Kidney (tissue), 14 donors: ENCODE data around the gene RPP38. TPM values are rescaled to one million over a fixed set of nuclear protein-coding genes. Genes with fewer than 3 reads are reported as not detected.
A peak's percentile ranks its signal among the peaks of the same experiment; 100 is the strongest.

ENCODE experiments used
- DNase-seq, 5 donors: peaks; one replicate each; pipeline ENCODE4 v3.0.0-alpha.2; 2013 to 2020
- FAIRE-seq: peaks from 2 replicates; lab custom pipeline; 2012; peaks lifted over from hg19 to GRCh38; lab: Jason Lieb, UNC
- H3K27ac ChIP-seq, 2 donors: one replicate each; pipeline ENCODE4 v1.7.0; 2013; ENCODE audit warnings: low read depth in 2 of 2, low read length in 2 of 2, inconsistent platforms in 1 of 2
- H3K27me3 ChIP-seq: one replicate; pipeline ENCODE4 v1.7.1; 2013; ENCODE audit warnings: low read length, inconsistent platforms; ENCODE audit not compliant: control insufficient read depth, insufficient read depth
- H3K36me3 ChIP-seq, 3 donors: one replicate each; pipeline versions ENCODE4 v1.7.0 to v1.7.1; 2013; ENCODE audit warnings: low read length in 3 of 3, control low read depth in 1 of 3, inconsistent platforms in 1 of 3; ENCODE audit not compliant: insufficient read depth in 3 of 3, control insufficient read depth in 2 of 3
- H3K4me1 ChIP-seq, 3 donors: one replicate each; pipeline versions ENCODE4 v1.7.0 to v1.7.1; 2013; ENCODE audit warnings: low read length in 3 of 3, inconsistent platforms in 1 of 3, low read depth in 1 of 3; ENCODE audit not compliant: control insufficient read depth in 2 of 3, insufficient read depth in 2 of 3
- H3K4me3 ChIP-seq, 3 donors: one replicate each; pipeline versions ENCODE4 v1.7.0 to v1.8.1; 2013; ENCODE audit warnings: low read length in 3 of 3, control low read depth in 1 of 3, inconsistent platforms in 1 of 3
- H3K9ac ChIP-seq, 3 donors: one replicate each; pipeline versions ENCODE4 v1.7.0 to v1.7.1; 2013; ENCODE audit warnings: low read length in 3 of 3, control low read depth in 1 of 3, inconsistent platforms in 1 of 3
- H3K9me3 ChIP-seq, 3 donors: one replicate each; pipeline versions ENCODE4 v1.7.0 to v1.7.1; 2013; ENCODE audit warnings: low read length in 3 of 3, control low read depth in 1 of 3, inconsistent platforms in 1 of 3; ENCODE audit not compliant: control insufficient read depth in 2 of 3, insufficient read depth in 1 of 3
- intact Hi-C: fragments of 100-400 bp; cut with DNase I; formaldehyde crosslinking; loops from one replicate; pipeline ENCODE4 v1.11.1; 2022
- polyA plus RNA-seq: library from polyadenylated mRNA; stranded (reverse); fragments of 350-450 nt; fragmentation: Illumina TruSeq; extraction: RNeasy Lipid Tissue Mini Kit (QIAGEN cat#74804); gene quantifications from one replicate; pipeline ENCODE4 v1.2.3, GENCODE V29; 2014; ENCODE audit warnings: low read depth, low replicate concordance; ENCODE audit not compliant: insufficient read depth
- total RNA-seq: library from RNA; stranded (reverse); fragmentation: NEBNext Ultra II Directional; extraction: Animal tissue kit (Norgen Biotek cat#: 25700); gene quantifications from one replicate; pipeline ENCODE4 v1.2.1, GENCODE V29; 2021
- TF ChIP-seq, protein P1 (sequence below): IDR thresholded peaks from 3 replicates; pipeline ENCODE4 v1.5.1; 2012; ENCODE audit warnings: mild to moderate bottlenecking, moderate library complexity, borderline replicate concordance; ENCODE audit not compliant: insufficient read depth; ENCODE audit errors: extremely low read depth
- donor health status: control.
- donor health status: control.
- donor health status: control.
- donor health status: control.
- donor health status: control.
- donor health status: DM: yes; HTN: yes; CAD: no.
- donor health status: Normal renal cell carcinoma (clear cell type).

RPP38 gene
- total and polyA plus RNA-seq, 2 donors from 2014 or later, result 18.1 to 20.1 TPM

DNA sequence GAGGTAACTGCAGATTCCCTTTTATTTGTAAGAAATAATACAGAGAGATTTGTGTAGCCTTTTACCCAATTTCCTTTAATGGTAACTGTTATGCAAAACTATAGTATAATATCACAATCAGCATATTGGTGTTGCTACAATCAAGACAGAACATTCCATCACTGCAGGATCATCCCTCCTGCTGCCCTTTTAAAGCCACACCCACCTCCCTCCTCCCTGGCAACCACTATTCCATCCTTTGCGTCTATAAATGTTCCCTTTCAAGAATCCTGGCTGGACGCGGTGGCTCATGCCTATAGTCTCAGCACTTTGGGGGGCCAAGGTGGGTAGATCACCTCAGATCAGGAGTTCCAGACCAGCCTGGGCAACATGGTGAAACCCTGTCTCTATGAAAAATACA lies 21.7 kb upstream of the RPP38 start:
- no peak for FAIRE-seq
- intact Hi-C loops, result no loop called here
- H3K4me1 ChIP-seq, result no peaks in the 10 kb centered on the region
- no peak overlapping the region for H3K4me3 ChIP-seq
- TF ChIP-seq, protein P1, sequence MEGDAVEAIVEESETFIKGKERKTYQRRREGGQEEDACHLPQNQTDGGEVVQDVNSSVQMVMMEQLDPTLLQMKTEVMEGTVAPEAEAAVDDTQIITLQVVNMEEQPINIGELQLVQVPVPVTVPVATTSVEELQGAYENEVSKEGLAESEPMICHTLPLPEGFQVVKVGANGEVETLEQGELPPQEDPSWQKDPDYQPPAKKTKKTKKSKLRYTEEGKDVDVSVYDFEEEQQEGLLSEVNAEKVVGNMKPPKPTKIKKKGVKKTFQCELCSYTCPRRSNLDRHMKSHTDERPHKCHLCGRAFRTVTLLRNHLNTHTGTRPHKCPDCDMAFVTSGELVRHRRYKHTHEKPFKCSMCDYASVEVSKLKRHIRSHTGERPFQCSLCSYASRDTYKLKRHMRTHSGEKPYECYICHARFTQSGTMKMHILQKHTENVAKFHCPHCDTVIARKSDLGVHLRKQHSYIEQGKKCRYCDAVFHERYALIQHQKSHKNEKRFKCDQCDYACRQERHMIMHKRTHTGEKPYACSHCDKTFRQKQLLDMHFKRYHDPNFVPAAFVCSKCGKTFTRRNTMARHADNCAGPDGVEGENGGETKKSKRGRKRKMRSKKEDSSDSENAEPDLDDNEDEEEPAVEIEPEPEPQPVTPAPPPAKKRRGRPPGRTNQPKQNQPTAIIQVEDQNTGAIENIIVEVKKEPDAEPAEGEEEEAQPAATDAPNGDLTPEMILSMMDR, result no peak
- H3K9ac ChIP-seq, result no peak overlapping the region
- no peak overlapping the region for H3K27ac ChIP-seq
- DNase-seq, result no peak
- H3K27me3 ChIP-seq, result no peaks in the 10 kb centered on the region
- H3K36me3 ChIP-seq, result no peaks in the 10 kb centered on the region
- H3K9me3 ChIP-seq, result no peaks in the 10 kb centered on the region

DNA sequence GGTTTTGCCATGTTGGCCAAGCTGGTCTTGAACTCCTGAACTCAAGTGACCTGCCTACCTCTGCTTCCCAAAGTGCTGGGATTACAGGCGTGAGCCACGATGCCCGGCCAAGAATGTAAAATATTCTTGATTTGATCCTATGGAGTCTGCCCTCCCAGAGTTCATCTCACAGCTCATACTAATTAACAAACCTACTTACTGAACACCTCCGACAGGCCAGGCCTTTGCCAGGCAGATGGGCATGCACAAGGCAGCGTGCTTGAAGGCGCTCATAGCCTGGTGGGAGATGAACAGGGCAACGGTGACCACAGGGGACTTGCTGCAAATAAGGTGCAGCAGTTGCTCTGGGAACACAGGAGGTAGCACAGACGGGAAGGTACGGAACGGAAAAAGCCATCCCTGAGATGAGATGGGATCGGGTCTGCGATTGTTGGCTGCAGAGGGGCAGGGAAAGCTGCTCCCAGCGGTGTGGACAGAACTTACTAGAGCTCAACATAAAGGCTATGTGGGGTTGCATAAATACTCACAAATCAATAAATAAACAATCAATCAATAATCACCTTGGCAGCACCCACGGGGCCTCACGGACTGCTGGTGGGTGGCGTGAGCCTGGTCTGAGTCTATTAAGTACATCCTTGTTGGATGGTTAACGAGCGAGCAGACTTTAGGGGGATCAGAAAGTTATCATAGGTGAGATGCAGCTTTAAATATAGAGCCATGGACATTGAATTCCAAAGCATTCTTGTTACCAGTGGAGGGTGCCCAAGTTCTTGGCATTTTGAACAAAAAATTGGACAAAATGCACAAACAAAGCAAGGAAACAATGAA lies 13.3 kb upstream of the RPP38 start:
- H3K9me3 ChIP-seq, result no peaks in the 10 kb centered on the region
- H3K9ac ChIP-seq, result peak overlapping the region in 2 of 3 donors; percentile 17 to 66
- H3K36me3 ChIP-seq, result no peaks in the 10 kb centered on the region
- DNase-seq, result peak in 1 of 5 donors; percentile 7
- TF ChIP-seq, protein P1, result no peak
- no peaks in the 10 kb centered on the region for H3K27me3 ChIP-seq
- H3K4me1 ChIP-seq, result peaks cover 0 to 8% (median 3%) of the 10 kb centered on the region in 3 donors
- no peak for FAIRE-seq
- H3K4me3 ChIP-seq, result peak overlapping the region; percentile 70 to 80 (median 71)
- peak overlapping the region; percentile 18 to 37 for H3K27ac ChIP-seq
- intact Hi-C loops, result no loop called here

DNA sequence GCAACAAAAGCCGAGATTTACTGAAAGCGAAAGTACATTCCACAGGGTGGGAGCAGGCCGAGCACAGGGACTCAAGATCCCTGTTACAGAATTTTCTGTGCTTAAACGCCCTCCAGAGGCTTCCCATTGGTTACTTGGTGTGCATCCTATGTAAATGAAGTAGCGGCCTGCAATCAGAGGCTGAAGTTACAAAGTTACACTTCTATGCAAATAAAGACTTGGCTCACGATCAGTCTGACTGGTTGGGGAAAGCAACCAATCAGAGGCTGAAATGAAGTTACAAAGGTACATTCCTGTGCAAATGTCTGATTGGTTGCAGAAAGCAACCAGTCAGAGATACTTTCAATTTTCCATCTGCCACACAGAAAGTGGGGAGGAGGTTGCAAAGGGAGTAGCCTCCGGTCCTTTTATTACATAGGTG lies 12.6 kb upstream of the RPP38 start:
- no peaks in the 10 kb centered on the region for H3K36me3 ChIP-seq
- H3K4me3 ChIP-seq, result peak overlapping the region; percentile 70 to 80 (median 71)
- DNase-seq (peak in 3 of 5 donors; percentile 52 to 96 (median 81)), FAIRE-seq (peak; percentile 99)
- peaks cover 0 to 8% (median 3%) of the 10 kb centered on the region in 3 donors for H3K4me1 ChIP-seq
- H3K9ac ChIP-seq, result peak overlapping the region in 2 of 3 donors; percentile 17 to 66
- no peaks in the 10 kb centered on the region for H3K9me3 ChIP-seq
- peak overlapping the region; percentile 18 to 37 for H3K27ac ChIP-seq
- TF ChIP-seq, protein P1, result peak; percentile 24
- H3K27me3 ChIP-seq, result no peaks in the 10 kb centered on the region
- intact Hi-C loops, result no loop called here
